ENCODE measurements around the gene ASB5.

DNA sequence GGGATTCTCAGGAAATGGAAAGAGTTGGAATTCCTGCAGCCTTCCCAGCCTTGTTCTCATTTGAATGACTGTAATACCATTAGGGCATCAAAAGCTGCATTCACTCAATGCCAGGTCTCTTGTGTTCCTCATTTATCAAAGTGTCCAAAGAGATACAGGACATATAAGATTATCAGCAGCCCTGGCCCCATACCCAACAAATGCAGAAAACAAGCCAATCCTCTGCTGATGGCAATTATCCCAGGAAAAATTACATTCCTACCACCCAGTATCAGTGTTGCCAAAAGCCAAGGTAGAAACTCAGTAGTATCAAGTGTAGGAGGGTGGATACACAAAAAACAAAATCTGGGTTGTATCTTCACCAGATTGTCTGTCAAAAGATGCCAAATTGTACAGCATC is 18.5 kb upstream of the ASB5 start:
- TF ChIP-seq, protein P1, sequence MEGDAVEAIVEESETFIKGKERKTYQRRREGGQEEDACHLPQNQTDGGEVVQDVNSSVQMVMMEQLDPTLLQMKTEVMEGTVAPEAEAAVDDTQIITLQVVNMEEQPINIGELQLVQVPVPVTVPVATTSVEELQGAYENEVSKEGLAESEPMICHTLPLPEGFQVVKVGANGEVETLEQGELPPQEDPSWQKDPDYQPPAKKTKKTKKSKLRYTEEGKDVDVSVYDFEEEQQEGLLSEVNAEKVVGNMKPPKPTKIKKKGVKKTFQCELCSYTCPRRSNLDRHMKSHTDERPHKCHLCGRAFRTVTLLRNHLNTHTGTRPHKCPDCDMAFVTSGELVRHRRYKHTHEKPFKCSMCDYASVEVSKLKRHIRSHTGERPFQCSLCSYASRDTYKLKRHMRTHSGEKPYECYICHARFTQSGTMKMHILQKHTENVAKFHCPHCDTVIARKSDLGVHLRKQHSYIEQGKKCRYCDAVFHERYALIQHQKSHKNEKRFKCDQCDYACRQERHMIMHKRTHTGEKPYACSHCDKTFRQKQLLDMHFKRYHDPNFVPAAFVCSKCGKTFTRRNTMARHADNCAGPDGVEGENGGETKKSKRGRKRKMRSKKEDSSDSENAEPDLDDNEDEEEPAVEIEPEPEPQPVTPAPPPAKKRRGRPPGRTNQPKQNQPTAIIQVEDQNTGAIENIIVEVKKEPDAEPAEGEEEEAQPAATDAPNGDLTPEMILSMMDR (conservative IDR thresholded peaks at IDR 0.05) = no peak
- TF ChIP-seq ZFX (IDR thresholded peaks at IDR 0.05) = no peak

Data from C4-2B (cell line).